ENCODE measurements around the gene ACR.

ACR gene

GRCh38 chr22:50703726-50704509 is 34.1 kb upstream of the ACR start:
- DNase-seq = no peak

GRCh38 chr22:50704510-50705218 is 33.3 kb upstream of the ACR start:
- DNase-seq = no peak

- no peak for DNase-seq
These were observed 32.7 kb upstream of the ACR start for GRCh38 chr22:50705219-50705691.

GRCh38 chr22:50705851-50706351 is 32.1 kb upstream of the ACR start:
- DNase-seq = no peak

GRCh38 chr22:50706481-50707125 is 31.4 kb upstream of the ACR start:
- no peak for DNase-seq

- DNase-seq = no peak
These were observed 29.5 kb upstream of the ACR start for GRCh38 chr22:50708474-50708873.

GRCh38 chr22:50708996-50709395 is 29.0 kb upstream of the ACR start:
- DNase-seq = no peak

GRCh38 chr22:50710221-50710620 is 27.8 kb upstream of the ACR start:
- DNase-seq = no peak

- DNase-seq = no peak
These were observed 27.1 kb upstream of the ACR start for GRCh38 chr22:50710886-50711285.

GRCh38 chr22:50711446-50712340 is 26.3 kb upstream of the ACR start:
- no peak for DNase-seq

GRCh38 chr22:50712341-50713007 is 25.5 kb upstream of the ACR start:
- no peak for DNase-seq

- no peak for DNase-seq
These were observed 25.0 kb upstream of the ACR start for GRCh38 chr22:50713008-50713385.

- no peak for DNase-seq
These were observed 24.4 kb upstream of the ACR start for GRCh38 chr22:50713571-50714056.

- DNase-seq = no peak
These were observed 23.9 kb upstream of the ACR start for GRCh38 chr22:50714150-50714549.

GRCh38 chr22:50714631-50715179 is 23.3 kb upstream of the ACR start:
- DNase-seq = no peak

- DNase-seq = no peak
These were observed 22.8 kb upstream of the ACR start for GRCh38 chr22:50715250-50715649.

- DNase-seq = no peak
These were observed 22.2 kb upstream of the ACR start for GRCh38 chr22:50715776-50716175.

- no peak for DNase-seq
These were observed 21.5 kb upstream of the ACR start for GRCh38 chr22:50716290-50717024.

GRCh38 chr22:50717709-50718351 is 20.2 kb upstream of the ACR start:
- DNase-seq = no peak

GRCh38 chr22:50718352-50718709 is 19.7 kb upstream of the ACR start:
- DNase-seq = no peak
